ENCODE data around the gene PIEZO2. TPM values are rescaled to one million over a fixed set of nuclear protein-coding genes. Genes with fewer than 3 reads are reported as not detected.

The PIEZO2 gene
- total RNA-seq, 6 donors from 2014 or later, result 6.5 to 37.7 (median 7.8) TPM

DNA sequence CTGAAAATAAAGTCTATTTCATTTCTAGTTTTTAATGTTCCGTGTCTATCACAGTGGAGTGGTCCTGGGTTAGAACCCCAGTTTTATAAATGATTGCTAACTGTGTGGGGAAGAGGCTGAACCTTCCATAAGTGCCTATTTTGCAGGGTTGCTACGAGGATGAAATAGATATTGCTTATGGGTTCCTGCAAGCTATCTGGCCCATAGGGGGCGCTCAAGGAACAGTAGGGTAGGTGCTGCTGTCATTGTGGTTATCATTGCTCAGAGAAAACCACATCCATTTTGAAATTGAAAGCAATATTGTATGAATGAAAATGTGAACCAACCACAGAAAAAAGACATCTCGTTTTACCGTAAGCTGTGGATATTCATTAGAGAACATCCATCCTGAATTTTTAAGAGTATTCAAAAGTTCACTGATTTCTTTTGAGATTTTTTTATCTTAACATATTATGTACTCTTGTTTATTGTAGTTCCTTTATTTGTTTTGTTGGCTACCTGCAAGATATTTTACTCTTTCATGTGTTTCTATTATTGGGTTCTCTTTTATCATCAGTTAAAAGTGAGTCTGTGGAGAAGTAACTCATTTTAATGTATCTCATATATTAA lies 362.0 kb downstream of the PIEZO2 start:
- TF ChIP-seq CTCF (IDR thresholded peaks at IDR 0.05), result peak; percentile 38 to 69 (median 62)
- TF ChIP-seq POLR2A (IDR thresholded peaks at IDR 0.05), result no peak
- Histone ChIP-seq H3K27me3 (no peaks in the 10 kb centered on the region), H3K9me3 (no peaks in the 10 kb centered on the region), H3K4me3 (no peak overlapping the region), H3K4me1 (peaks cover 0 to 8% (median 2%) of the 10 kb centered on the region in 4 donors), H3K27ac (no peak overlapping the region), H3K36me3 (no peaks in the 10 kb centered on the region)
- ATAC-seq (ENCODE audit: low FRiP score in 2 of 2), result peak; percentile 80 to 87
- peak in 1 of 2 donors; percentile 83 for DNase-seq
- WGBS, 2 donors, result 29 to 30% methylated on average over 5 of the region's 5 CpGs

DNA sequence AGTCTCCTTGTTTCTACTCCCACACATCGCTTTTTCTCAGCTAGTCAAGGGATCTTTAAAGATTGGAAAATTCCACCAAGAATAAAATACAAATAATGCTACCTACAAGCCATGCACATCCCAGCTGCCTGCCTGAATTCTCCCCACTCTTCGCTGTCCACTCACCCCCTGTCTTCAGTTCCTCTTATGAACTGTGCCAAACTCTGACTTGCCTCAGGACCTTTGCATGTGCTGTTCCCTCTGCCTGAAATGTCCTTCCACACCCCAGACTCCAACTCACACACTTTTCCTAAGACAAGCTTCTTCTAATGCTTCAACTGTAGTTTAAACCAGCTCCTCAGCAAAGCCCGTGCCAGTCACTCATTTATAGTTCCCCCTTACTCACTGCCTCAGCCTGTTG lies 363.6 kb downstream of the PIEZO2 start:
- Histone ChIP-seq H3K36me3 (no peaks in the 10 kb centered on the region), H3K27ac (no peak overlapping the region), H3K4me3 (no peak overlapping the region), H3K27me3 (no peaks in the 10 kb centered on the region), H3K4me1 (no peaks in the 10 kb centered on the region), H3K9me3 (no peaks in the 10 kb centered on the region)
- WGBS, 2 donors, result 63 to 64% methylated on average over 3 of the region's 3 CpGs
- no peak for ATAC-seq (ENCODE audit: low FRiP score in 2 of 2)
- no peak for DNase-seq
- TF ChIP-seq EP300 (IDR thresholded peaks at IDR 0.05) (no peak), POLR2AphosphoS5 (IDR thresholded peaks at IDR 0.05) (no peak), CTCF (IDR thresholded peaks at IDR 0.05) (no peak), POLR2A (IDR thresholded peaks at IDR 0.05) (no peak)

- Histone ChIP-seq H3K27ac (no peak overlapping the region), H3K27me3 (no peaks in the 10 kb centered on the region), H3K36me3 (no peaks in the 10 kb centered on the region), H3K9me3 (no peaks in the 10 kb centered on the region), H3K4me1 (no peaks in the 10 kb centered on the region), H3K4me3 (no peak overlapping the region)
- DNase-seq, result no peak
- TF ChIP-seq POLR2A (IDR thresholded peaks at IDR 0.05) (no peak), POLR2AphosphoS5 (IDR thresholded peaks at IDR 0.05) (no peak), EP300 (IDR thresholded peaks at IDR 0.05) (no peak), CTCF (IDR thresholded peaks at IDR 0.05) (no peak)
- WGBS, 2 donors, result 82% methylated on average over 7 of the region's 7 CpGs
- ATAC-seq (ENCODE audit: low FRiP score in 2 of 2), result no peak
These were observed 364.7 kb downstream of the PIEZO2 start for GRCh38 chr18:10784596-10785202.

GRCh38 chr18:10783941-10784340 lies 365.4 kb downstream of the PIEZO2 start:
- H3K4me3 ChIP-seq, result no peak overlapping the region
- H3K9me3 ChIP-seq, result no peaks in the 10 kb centered on the region
- DNase-seq (no peak), ATAC-seq (ENCODE audit: low FRiP score in 2 of 2) (no peak)
- TF ChIP-seq POLR2AphosphoS5 (IDR thresholded peaks at IDR 0.05) (no peak), CTCF (IDR thresholded peaks at IDR 0.05) (no peak), EP300 (IDR thresholded peaks at IDR 0.05) (no peak), POLR2A (IDR thresholded peaks at IDR 0.05) (no peak)
- no peak overlapping the region for H3K27ac ChIP-seq
- no peaks in the 10 kb centered on the region for H3K36me3 ChIP-seq
- 84 to 89% methylated on average over 5 of the region's 5 CpGs for WGBS, 2 donors
- no peaks in the 10 kb centered on the region for H3K4me1 ChIP-seq
- H3K27me3 ChIP-seq, result no peaks in the 10 kb centered on the region

- Histone ChIP-seq H3K4me1 (no peaks in the 10 kb centered on the region), H3K36me3 (no peaks in the 10 kb centered on the region), H3K27ac (no peak overlapping the region), H3K27me3 (no peaks in the 10 kb centered on the region), H3K9me3 (no peaks in the 10 kb centered on the region), H3K4me3 (no peak overlapping the region)
- TF ChIP-seq CTCF (IDR thresholded peaks at IDR 0.05) (no peak), EP300 (IDR thresholded peaks at IDR 0.05) (no peak), POLR2AphosphoS5 (IDR thresholded peaks at IDR 0.05) (no peak), POLR2A (IDR thresholded peaks at IDR 0.05) (no peak)
- no peak for DNase-seq
- peak in 1 of 2 donors; percentile 77 for ATAC-seq (ENCODE audit: low FRiP score in 2 of 2)
- WGBS, 2 donors, result 72 to 80% methylated on average over 6 of the region's 6 CpGs
These were observed 372.9 kb downstream of the PIEZO2 start for GRCh38 chr18:10776493-10776892.

All from upper lobe of left lung (tissue), 6 donors.